Endothelial cell of umbilical vein (primary cell): ENCODE data around the gene TRAF3IP1.
A peak's percentile ranks its signal among the peaks of the same experiment; 100 is the strongest.

Experiments used
- CTCF ChIP-seq, 2 donors: IDR thresholded peaks; 1 replicate in 1 of 2; 2 replicates in 1 of 2; pipeline ENCODE4 v1.5.1; 2011; ENCODE audit warnings: low read length in 2 of 2, mild to moderate bottlenecking in 2 of 2, moderate library complexity in 2 of 2, control low read depth in 1 of 2, inconsistent platforms in 1 of 2, low read depth in 1 of 2; ENCODE audit not compliant: insufficient read depth in 1 of 2; ENCODE audit errors: extremely low read depth in 1 of 2
- EZH2 ChIP-seq: IDR thresholded peaks from 2 replicates; pipeline ENCODE4 v1.6.1; 2012; ENCODE audit warnings: borderline replicate concordance, low read depth, mild to moderate bottlenecking, moderate library complexity, low read length, inconsistent platforms; ENCODE audit not compliant: severe bottlenecking
- FOS ChIP-seq: IDR thresholded peaks from 2 replicates; pipeline ENCODE4 v1.6.1; 2011; ENCODE audit warnings: mild to moderate bottlenecking, low read length, moderate library complexity, borderline replicate concordance; ENCODE audit not compliant: insufficient read depth
- MYC ChIP-seq: IDR thresholded peaks from one replicate; pipeline ENCODE4 v1.6.1; 2011; ENCODE audit warnings: mild to moderate bottlenecking, low read depth, low read length
- POLR2A ChIP-seq: IDR thresholded peaks from 2 replicates; pipeline ENCODE4 v1.6.1; 2012; ENCODE audit warnings: low read depth, mild to moderate bottlenecking, control low read depth, low read length
- POLR2AphosphoS5 ChIP-seq: IDR thresholded peaks from 2 replicates; pipeline ENCODE4 v1.6.1; 2012; ENCODE audit warnings: low read depth, mild to moderate bottlenecking, control low read depth, low read length, moderate library complexity; ENCODE audit not compliant: insufficient read depth
- TF ChIP-seq, protein P1 (sequence below): IDR thresholded peaks from 2 replicates; pipeline ENCODE4 v1.6.1; 2011; ENCODE audit not compliant: insufficient read depth, insufficient read length

DNA sequence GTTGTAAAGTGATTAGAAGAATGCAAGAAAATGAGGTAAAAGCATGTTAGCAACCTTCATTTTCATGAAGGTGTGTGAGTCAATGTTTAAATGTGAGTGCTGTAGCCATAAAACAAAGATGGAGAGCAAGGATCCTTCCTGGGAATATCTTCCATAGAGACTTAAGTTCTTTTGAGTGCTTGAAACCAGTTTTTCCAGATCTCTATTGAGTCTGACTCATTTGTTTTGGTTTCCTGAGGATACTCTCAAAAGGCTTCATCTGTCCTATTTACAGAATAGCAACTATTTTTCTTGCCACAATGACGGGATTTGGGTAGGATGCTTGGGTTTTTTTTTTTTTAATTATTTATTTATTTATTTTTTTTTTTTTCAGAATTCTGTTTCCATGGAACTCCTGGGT, 60.5 kb downstream of the TRAF3IP1 start:
- TF ChIP-seq CTCF (IDR thresholded peaks at IDR 0.05; ENCODE audit: extremely low read depth in 1 of 2, insufficient read depth in 1 of 2, low read depth in 1 of 2, low read length in 2 of 2): no peak
- no peak for TF ChIP-seq POLR2AphosphoS5
- TF ChIP-seq EZH2: no peak
- TF ChIP-seq FOS: peak; percentile 51
- no peak for TF ChIP-seq POLR2A
- TF ChIP-seq, protein P1, sequence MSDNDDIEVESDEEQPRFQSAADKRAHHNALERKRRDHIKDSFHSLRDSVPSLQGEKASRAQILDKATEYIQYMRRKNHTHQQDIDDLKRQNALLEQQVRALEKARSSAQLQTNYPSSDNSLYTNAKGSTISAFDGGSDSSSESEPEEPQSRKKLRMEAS: no peak
- no peak for TF ChIP-seq MYC
